Measurements from ENCODE around the gene RGS21.
"Not testable (repeated sequence)": the region's sequence is repeated elsewhere in the genome, so short reads cannot be mapped to it uniquely, and the experiment has no call there.

Gene RGS21, protein sequence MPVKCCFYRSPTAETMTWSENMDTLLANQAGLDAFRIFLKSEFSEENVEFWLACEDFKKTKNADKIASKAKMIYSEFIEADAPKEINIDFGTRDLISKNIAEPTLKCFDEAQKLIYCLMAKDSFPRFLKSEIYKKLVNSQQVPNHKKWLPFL

GRCh38 chr1:192316942-192317450 is at the start of gene RGS21:
RGS21 (plus strand) TSS chr1:192316992; CDS start chr1:192343037, 26,045 bp downstream.
- DNase-seq (ENCODE audit: low read depth, low spot score), result no peak

DNA sequence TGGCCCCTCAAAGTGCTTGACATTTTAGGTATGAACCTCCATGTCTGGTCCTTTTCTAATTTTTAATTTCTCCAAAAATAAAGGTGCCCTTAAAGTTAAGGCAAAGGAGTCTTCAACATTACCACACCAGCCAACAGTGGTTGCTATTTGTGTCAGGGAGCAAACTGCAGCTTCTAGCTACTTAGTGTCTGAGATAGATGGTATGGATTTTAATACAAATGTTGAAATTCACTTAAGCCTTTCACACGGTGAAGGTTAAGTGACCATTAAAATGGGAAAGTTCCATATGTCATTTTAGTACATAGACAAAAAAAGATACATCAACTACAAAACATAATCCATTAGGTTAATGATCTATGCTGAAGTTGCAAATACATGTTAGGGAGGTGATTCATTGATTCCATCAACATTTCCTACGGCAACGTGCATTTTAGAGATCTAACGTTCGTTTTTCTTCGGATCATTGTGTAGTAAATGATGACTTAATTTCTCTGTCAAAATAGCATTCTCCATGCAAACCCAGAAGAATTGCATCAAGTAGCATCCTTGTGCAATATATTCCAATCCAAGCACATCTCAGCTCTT is 48.2 kb upstream of the RGS21 start:
- DNase-seq (ENCODE audit: low read depth, low spot score), result no peak

DNA sequence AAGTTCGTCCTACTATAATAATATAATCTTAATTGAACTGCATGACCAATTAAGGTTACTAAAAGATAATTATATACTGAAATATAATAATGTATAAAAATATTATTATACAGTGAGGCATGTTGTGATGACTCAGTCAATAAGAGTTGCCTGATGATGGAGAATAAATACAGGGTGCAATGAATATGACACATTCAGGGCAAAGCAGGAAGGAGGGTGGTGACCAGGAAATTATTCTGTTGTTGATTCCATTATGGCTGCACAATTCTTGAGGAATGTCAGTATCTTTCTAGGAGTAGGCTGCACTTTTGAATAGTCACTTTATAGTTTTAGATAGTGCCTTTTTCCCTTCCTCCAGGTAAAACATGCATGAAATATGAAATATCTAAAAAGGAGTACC is 46.4 kb upstream of the RGS21 start:
- no peak for DNase-seq (ENCODE audit: low read depth, low spot score)

DNA sequence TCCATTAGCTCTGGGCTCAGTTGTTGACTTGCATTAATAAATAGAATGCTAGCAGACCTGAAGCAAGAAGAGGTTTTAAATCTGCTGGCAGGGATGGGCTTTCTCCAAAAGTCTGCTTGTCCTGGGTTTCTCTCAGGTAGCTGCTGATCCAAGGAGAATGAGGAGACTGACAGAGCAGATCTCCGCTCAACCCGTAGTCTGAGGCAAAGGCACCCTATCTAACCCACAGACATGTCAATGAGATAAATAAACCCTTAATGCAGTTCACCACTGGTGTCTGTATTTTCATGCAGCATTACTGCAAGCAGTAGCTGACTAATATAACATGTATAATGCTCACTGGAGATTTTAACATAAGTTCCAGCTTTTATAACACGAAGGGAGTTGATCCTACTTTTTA is 44.1 kb upstream of the RGS21 start:
- no peak for DNase-seq (ENCODE audit: low read depth, low spot score)

- no peak for DNase-seq (ENCODE audit: low read depth, low spot score)
These were observed 42.2 kb upstream of the RGS21 start for GRCh38 chr1:192274588-192274987.

GRCh38 chr1:192277635-192278034 is 39.2 kb upstream of the RGS21 start:
- no peak for DNase-seq (ENCODE audit: low read depth, low spot score)

DNA sequence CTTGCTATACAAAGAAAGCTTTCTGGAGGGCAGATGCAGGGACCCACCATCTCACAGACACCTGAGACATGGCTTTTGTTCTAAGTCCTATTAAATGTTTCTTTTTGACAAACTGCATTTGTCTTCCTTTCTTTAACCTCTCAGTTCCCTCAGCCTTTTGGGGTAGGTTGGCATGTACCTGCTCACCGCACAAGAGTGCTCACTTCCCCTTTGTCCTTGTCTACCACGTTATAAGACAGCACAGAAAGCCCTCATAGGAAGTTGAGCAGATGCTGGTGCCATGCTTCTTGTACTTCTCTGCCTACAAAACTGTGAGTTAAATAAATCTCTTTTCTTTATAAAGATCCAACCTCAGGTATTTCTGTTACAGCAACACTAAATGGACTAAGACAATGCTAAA is 31.9 kb upstream of the RGS21 start:
- DNase-seq (ENCODE audit: low read depth, low spot score), result no peak

- DNase-seq (ENCODE audit: low read depth, low spot score), result no peak
These were observed 13.8 kb upstream of the RGS21 start for GRCh38 chr1:192303029-192303428.

- DNase-seq (ENCODE audit: low read depth, low spot score), result not testable (repeated sequence)
These were observed 8.5 kb upstream of the RGS21 start for GRCh38 chr1:192308314-192308713.

GRCh38 chr1:192311281-192311680 is 5.5 kb upstream of the RGS21 start:
- no peak for DNase-seq (ENCODE audit: low read depth, low spot score)

DNA sequence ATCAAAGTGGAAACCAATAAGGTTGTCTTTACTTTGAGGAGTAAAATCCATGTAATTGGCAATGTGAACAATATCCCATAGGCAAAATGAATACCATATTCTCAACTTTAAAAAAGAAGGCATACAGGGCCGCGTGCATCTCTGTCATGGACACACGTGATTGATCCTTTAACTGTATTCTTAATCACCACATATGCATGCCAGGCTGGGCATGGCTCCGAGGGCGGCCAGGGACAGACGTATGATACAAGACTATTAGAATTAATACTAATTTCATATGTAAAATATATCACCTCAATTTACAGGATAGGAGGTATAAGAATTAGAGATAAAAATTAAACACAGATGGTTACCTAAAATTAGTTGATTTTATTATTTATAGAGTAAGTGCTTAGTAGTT is 11.2 kb downstream of the RGS21 start:
- no peak for DNase-seq (ENCODE audit: low read depth, low spot score)

- no peak for DNase-seq (ENCODE audit: low read depth, low spot score)
These were observed 26.1 kb downstream of the RGS21 start for GRCh38 chr1:192342842-192343241.

DNA sequence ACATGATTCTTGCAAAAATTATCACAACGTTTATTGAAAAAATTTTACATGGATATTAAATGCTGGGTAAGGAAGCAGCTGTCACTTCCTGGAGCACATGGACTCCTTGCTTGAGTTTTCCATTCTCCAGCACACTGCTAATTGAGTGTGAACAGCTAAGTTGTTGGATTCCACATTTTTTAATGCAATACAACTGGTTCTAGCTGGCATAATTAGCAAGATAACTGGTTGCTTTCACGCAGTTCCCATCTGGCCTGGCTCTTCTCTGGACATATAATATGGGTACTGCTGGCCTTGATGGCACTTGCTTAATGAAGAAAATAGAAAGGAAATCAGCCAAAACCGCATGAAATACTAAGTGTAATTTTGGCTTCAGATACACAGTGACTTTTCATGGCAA is 26.6 kb downstream of the RGS21 start:
- DNase-seq (ENCODE audit: low read depth, low spot score), result no peak

DNA sequence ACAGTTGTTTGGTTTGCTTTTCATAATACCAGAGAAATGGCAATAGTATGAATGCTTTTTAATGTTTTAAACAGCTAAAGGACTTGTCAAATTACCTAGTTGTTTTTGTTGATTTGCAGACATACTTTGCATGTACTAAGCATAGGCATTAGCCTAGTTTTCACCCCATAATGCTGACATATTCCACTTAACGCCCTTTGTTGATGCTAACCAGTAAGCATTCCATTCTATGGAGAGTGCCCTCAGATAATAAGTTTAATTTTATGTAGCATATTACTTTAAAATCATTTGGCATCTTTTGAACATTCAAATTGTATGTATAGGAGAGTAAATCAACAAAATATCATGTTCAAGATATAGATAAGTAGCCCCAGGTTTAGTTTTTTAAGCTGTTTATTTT is 32.5 kb downstream of the RGS21 start:
- DNase-seq (ENCODE audit: low read depth, low spot score), result no peak

DNA sequence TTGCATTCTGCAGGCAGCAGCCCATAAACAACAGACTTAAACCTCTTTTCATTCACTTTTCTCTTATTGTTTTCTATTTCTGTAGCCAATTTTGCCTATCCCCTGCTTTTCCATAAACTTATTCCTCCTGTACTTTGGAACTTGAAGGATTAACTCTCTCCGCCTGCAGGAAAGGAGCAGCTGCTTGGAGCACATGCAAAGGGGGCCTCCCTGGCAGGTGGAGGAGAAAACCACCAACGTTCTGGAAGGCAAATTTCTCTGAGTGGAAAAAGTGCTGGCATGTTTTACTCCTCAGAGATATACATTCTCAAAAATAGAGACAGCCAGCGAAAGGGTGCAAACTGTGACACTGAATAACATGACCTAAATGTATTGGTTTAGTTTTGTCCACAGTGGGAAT is 33.6 kb downstream of the RGS21 start:
- no peak for DNase-seq (ENCODE audit: low read depth, low spot score)

DNA sequence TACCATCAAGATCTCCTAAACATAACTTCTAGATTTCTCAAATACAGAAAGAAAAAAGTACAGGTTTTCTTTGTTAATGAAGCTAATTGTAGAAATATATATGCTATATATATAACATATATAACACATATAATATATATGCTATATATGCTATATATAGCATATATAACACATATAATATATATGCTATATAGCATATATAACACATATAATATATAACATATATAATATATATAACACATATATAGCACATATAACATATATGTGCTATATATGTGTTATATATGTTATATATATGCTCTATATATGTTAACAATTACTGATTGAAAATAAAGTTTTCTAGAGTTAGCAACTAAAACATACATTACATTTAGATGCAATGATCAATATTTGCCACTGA is 34.8 kb downstream of the RGS21 start:
- no peak for DNase-seq (ENCODE audit: low read depth, low spot score)

- no peak for DNase-seq (ENCODE audit: low read depth, low spot score)
These were observed 41.1 kb downstream of the RGS21 start for GRCh38 chr1:192357924-192358323.

- DNase-seq (ENCODE audit: low read depth, low spot score), result no peak
These were observed 41.6 kb downstream of the RGS21 start for GRCh38 chr1:192358402-192358801.

DNA sequence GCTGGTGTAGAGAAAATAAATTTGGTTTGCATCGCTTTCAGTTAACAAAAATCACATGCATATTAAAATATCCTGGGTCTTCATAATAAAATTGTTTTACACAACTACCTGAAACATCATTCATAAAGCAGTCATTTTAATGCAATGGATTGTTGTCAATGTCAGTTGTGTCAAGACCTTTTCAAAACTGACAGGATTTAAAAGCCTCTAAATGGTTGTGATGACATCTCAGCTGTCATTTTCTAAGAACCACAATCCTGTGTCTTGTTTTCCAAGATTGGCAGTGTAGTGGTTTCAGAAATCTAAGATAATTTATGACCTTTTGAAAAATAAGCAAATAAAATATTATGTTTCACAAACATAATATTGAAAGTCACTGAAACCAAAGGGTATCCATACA is 42.0 kb downstream of the RGS21 start:
- DNase-seq (ENCODE audit: low read depth, low spot score), result no peak

DNA sequence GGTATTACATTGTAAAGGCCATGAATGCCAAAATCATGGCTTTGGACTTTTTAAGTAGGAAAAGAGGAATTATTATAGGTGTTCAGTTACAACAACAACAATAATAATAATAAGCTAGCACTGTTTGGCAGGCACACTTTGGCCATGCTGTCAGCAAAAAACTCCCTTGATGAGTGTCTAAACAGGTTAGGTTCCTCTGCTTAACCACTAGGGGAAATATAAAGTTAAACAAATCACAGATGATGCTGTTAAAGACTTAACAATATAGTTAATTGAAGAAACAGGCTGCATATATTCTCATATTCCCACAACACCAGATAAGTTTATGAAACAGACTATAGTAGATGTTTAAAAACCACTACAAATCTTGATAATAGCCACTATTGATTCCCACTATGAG is 46.4 kb downstream of the RGS21 start:
- no peak for DNase-seq (ENCODE audit: low read depth, low spot score)

GRCh38 chr1:192367436-192367835 is 50.6 kb downstream of the RGS21 start:
- no peak for DNase-seq (ENCODE audit: low read depth, low spot score)

GRCh38 chr1:192375306-192375705 is 58.5 kb downstream of the RGS21 start:
- no peak for DNase-seq (ENCODE audit: low read depth, low spot score)

- no peak for DNase-seq (ENCODE audit: low read depth, low spot score)
These were observed 59.6 kb downstream of the RGS21 start for GRCh38 chr1:192376374-192376773.

DNA sequence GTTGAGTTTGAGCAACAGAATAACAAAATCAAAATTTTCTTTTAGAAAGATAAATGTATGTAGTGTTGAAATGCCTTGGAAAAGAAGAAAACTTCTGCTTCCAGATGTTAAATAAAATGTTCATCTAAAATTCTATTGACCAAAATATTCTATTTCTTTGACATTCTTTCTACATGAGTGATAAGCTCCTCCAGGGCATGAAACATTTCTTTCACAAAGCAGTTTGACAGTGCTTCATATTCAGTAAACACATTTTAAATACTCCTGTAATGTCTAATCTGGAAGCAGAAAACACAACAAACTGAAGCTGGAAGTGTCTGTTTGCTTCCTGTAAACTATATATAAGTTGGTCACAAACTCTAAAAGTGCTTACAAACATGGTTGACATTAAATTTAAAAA is 61.5 kb downstream of the RGS21 start:
- no peak for DNase-seq (ENCODE audit: low read depth, low spot score)
